Mesothelial cell of epicardium (in vitro differentiated cells): ENCODE measurements around the gene MON1B. TPM values are rescaled to one million over a fixed set of nuclear protein-coding genes. Genes with fewer than 3 reads are reported as not detected.
A peak's percentile ranks its signal among the peaks of the same experiment; 100 is the strongest.
"Not testable (repeated sequence)": the region's sequence is repeated elsewhere in the genome, so short reads cannot be mapped to it uniquely, and the experiment has no call there.

Source experiments
- DNase-seq, 2 experiments: peaks; one replicate each; pipeline ENCODE4 v3.0.0; 2021; ENCODE audit warnings: low spot score in 2 of 2; ENCODE audit not compliant: unreplicated experiment in 2 of 2
- H3K27ac Mint-ChIP-seq: 2 replicates; pipeline ENCODE4 v1.8.0; 2021; ENCODE audit warnings: mixed read lengths
- H3K27me3 Mint-ChIP-seq: 2 replicates; pipeline ENCODE4 v1.8.0; 2021; ENCODE audit warnings: low read depth, mixed read lengths
- H3K36me3 Mint-ChIP-seq: 2 replicates; pipeline ENCODE4 v1.8.0; 2021; ENCODE audit warnings: mixed read lengths
- H3K4me1 Mint-ChIP-seq: 2 replicates; pipeline ENCODE4 v1.8.0; 2021; ENCODE audit warnings: mixed read lengths
- H3K4me3 Mint-ChIP-seq: 2 replicates; pipeline ENCODE4 v1.8.0; 2021; ENCODE audit warnings: mild to moderate bottlenecking, moderate library complexity, mixed read lengths
- H3K9me3 Mint-ChIP-seq: 2 replicates; pipeline ENCODE4 v1.8.0; 2021; ENCODE audit warnings: mixed read lengths
- total RNA-seq: library from RNA; stranded (reverse); gene quantifications from 3 replicates; pipeline ENCODE4 v1.2.1, GENCODE V29; 2021
- TF ChIP-seq, protein P1 (sequence below): fragments of 200-600 bp; sonication (generic); IDR thresholded peaks from one replicate; pipeline ENCODE4 v1.5.0; 2021; ENCODE audit warnings: antibody characterized with exemption; ENCODE audit not compliant: unreplicated experiment

Gene MON1B
- total RNA-seq, 1 donor from 2014 or later, result 36.7 TPM

DNA sequence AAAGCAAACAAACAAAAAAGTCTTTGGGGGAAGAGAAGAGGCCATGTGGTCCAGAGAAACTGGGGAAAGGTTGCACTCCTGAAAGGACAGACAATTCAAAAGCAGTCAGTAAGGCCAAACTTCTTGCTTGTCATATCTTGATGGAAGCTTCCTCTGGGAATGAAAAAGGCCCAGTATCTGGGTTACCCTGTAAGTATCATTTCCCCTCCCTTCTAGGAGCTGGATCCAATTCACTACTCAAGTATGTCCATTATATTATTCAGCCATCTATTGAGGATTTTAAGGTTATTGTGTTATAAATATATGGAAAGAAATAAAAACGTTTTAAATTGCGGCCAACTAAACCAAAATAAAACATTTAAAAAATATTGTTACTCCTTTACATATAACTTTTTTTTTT, 26.0 kb upstream of the MON1B start:
- H3K27me3 Mint-ChIP-seq, result peaks cover 52% of the 10 kb centered on the region
- no peak overlapping the region for H3K4me3 Mint-ChIP-seq

DNA sequence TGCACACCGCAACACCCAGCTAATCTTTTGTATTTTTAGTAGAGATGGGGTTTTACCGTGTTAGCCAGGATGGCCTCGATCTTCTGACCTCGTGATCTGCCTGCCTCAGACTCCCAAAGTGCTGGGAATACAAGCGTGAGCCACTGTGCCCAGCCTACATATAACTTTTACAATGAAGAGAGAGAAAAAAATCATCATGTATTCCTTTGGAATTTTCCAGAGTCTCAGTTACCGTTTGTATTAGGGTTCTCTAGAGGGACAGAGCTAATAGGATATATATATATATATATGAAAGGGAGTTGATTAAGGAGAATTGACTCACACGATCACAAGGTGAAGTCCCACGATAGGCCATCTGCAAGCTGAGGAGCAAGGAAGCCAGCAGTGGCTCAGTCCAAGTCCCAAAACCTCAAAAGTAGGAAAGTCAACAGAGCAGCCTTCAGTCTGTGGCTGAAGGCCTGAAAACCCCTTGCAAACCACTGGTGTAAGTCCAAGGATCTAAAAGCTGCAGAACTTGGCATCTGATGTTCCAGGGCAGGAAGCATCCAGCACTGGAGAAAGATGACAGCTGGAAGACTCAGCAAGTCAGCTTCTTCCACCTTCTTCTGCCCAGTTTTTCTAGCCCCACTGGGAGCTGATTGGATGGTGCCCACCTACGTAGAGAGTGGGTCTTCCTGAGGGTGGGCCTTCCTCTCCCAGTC, 25.3 kb upstream of the MON1B start:
- not testable (repeated sequence) for H3K36me3 Mint-ChIP-seq, H3K27ac Mint-ChIP-seq, H3K9me3 Mint-ChIP-seq, DNase-seq, H3K4me3 Mint-ChIP-seq
- peaks cover 16% of the 10 kb centered on the region for H3K4me1 Mint-ChIP-seq
- peaks cover 53% of the 10 kb centered on the region for H3K27me3 Mint-ChIP-seq

More for the DNA sequence above, 26.0 kb upstream of the MON1B start:
- Mint-ChIP-seq H3K9me3 (no peaks in the 10 kb centered on the region), H3K4me1 (peaks cover 9% of the 10 kb centered on the region), H3K36me3 (no peaks in the 10 kb centered on the region), H3K27ac (no peak overlapping the region)
- TF ChIP-seq, protein P1, sequence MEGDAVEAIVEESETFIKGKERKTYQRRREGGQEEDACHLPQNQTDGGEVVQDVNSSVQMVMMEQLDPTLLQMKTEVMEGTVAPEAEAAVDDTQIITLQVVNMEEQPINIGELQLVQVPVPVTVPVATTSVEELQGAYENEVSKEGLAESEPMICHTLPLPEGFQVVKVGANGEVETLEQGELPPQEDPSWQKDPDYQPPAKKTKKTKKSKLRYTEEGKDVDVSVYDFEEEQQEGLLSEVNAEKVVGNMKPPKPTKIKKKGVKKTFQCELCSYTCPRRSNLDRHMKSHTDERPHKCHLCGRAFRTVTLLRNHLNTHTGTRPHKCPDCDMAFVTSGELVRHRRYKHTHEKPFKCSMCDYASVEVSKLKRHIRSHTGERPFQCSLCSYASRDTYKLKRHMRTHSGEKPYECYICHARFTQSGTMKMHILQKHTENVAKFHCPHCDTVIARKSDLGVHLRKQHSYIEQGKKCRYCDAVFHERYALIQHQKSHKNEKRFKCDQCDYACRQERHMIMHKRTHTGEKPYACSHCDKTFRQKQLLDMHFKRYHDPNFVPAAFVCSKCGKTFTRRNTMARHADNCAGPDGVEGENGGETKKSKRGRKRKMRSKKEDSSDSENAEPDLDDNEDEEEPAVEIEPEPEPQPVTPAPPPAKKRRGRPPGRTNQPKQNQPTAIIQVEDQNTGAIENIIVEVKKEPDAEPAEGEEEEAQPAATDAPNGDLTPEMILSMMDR, result no peak
- no peak for DNase-seq

DNA sequence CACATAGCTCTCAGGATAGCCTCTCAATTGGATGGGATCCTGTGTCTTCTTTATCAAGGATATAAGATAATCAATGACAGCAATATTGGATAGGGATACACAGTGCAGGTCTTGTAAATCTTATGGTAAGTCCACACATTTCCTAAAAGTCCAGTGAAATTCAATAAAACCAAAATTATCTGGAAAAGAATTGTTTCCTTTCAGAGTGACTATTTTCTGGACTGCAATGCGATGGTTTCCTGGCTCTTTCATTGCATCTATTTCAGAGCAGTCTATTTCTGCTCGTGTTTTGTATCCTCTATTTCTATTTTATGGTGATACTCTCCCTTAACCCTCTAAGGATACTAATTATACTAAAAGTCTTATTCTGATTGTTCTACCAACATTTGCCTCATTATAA, 24.3 kb upstream of the MON1B start:
- H3K9me3 Mint-ChIP-seq, result no peaks in the 10 kb centered on the region
- H3K27me3 Mint-ChIP-seq, result peaks cover 49% of the 10 kb centered on the region
- TF ChIP-seq, protein P1, result no peak
- no peaks in the 10 kb centered on the region for H3K36me3 Mint-ChIP-seq
- no peak overlapping the region for H3K27ac Mint-ChIP-seq
- no peak overlapping the region for H3K4me3 Mint-ChIP-seq
- H3K4me1 Mint-ChIP-seq, result peaks cover 16% of the 10 kb centered on the region
- DNase-seq, result no peak

DNA sequence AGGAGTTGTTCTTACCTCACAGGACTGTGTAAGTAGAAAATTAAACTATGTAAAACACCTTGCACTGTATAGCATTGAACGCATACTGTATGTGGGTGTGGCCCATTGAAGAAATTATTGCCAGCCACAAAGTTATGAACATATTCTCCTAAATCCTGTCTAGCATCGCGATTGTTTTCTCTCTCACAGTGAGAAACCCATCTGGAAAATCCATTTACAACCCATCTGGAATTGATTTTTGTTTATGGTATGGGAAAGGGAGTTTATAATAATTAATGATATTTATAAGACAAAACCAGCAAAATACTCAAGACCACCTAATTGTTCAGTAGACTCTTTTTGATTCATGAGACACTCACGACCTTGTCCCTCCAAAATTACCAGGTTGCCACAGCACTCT, 22.1 kb upstream of the MON1B start:
- Mint-ChIP-seq H3K9me3 (no peaks in the 10 kb centered on the region), H3K36me3 (no peaks in the 10 kb centered on the region), H3K4me1 (peaks cover 19% of the 10 kb centered on the region), H3K27ac (no peak overlapping the region), H3K27me3 (peaks cover 49% of the 10 kb centered on the region), H3K4me3 (no peak overlapping the region)
- DNase-seq, result no peak
- TF ChIP-seq, protein P1, result no peak

DNA sequence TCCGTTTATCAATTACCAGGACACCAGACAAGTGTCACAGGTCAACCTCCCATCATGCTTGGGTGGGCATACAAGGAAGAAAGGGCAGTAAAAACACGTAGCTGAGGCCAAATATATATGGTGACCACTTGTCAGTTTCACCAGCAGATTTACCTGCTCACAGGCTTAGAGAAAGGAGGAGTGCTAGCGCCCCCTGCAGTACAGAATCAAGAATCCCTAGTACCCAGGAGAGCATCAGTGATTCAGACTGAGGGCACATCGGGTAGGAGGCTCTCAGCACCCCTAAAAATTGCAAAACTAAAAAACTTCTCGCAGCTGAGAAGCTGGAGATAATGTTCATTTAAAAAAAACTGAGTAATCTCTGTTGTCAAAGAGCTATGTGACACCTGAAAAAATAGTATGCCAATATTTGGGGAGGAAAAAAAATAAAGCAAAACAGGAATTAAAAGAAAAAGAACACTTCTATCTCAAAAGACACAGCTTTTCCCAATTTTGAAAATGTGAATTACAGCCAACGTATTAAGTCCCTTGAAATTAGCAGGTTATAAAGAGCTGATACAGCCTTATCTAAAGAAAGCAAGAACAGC, 21.2 kb upstream of the MON1B start:
- Mint-ChIP-seq H3K4me3 (no peak overlapping the region), H3K27ac (no peak overlapping the region), H3K9me3 (no peaks in the 10 kb centered on the region), H3K36me3 (no peaks in the 10 kb centered on the region), H3K4me1 (peaks cover 19% of the 10 kb centered on the region), H3K27me3 (peaks cover 55% of the 10 kb centered on the region)
- DNase-seq, result peak in 1 of 2 experiments; percentile 63
- TF ChIP-seq, protein P1, result peak; percentile 67

DNA sequence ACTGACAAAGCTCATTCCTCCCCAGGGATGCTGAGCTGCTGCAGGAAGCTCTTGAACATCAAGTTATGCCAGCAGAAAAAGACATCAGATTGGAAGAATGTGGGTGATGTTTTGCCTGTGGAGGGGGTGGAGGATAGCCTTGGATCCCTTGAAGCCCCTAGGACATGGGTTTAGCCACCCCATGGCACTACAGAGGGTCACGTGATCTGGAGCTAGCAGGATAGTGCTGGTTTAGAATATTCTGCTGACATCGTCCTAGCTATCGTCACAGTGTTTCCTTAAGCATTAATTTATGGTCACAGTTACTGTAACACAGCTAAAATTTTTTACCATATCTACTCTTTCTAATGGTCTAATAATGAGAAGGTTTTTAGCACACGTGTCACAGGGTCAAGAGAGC, 20.2 kb upstream of the MON1B start:
- peaks cover 19% of the 10 kb centered on the region for H3K4me1 Mint-ChIP-seq
- H3K27ac Mint-ChIP-seq, result no peak overlapping the region
- no peaks in the 10 kb centered on the region for H3K9me3 Mint-ChIP-seq
- no peaks in the 10 kb centered on the region for H3K36me3 Mint-ChIP-seq
- no peak for DNase-seq
- TF ChIP-seq, protein P1, result no peak
- H3K4me3 Mint-ChIP-seq, result no peak overlapping the region
- H3K27me3 Mint-ChIP-seq, result peaks cover 61% of the 10 kb centered on the region
